Brain microvascular endothelial cell (primary cell): Measurements from ENCODE around the gene NDUFA13.

Source experiments
- DNase-seq: peaks from one replicate; pipeline ENCODE4 v3.0.0-alpha.2; 2020
- H3K27ac ChIP-seq: fragments of 250-450 bp; sonication (Bioruptor Pico); 2 replicates; pipeline ENCODE4 v1.5.1; 2020; ENCODE audit warnings: mild to moderate bottlenecking, moderate library complexity
- H3K27me3 ChIP-seq: fragments of 250-450 bp; sonication (Bioruptor Pico); replicated peaks from 2 replicates; pipeline ENCODE4 v1.5.1; 2020; ENCODE audit warnings: mild to moderate bottlenecking
- H3K36me3 ChIP-seq: fragments of 250-450 bp; sonication (Bioruptor Pico); replicated peaks from 2 replicates; pipeline ENCODE4 v1.5.1; 2020; ENCODE audit warnings: mild to moderate bottlenecking
- H3K4me3 ChIP-seq: 2 replicates; pipeline ENCODE4 v1.5.1; 2011; ENCODE audit warnings: low read depth, mild to moderate bottlenecking, control low read depth, low read length, moderate library complexity
- CTCF ChIP-seq: IDR thresholded peaks from 2 replicates; pipeline ENCODE4 v1.5.1; 2011; ENCODE audit warnings: low read depth, mild to moderate bottlenecking, moderate library complexity, low read length, control low read depth, inconsistent platforms; ENCODE audit errors: missing control alignments
- in situ Hi-C: cut with HindIII; loops from 2 replicates; pipeline ENCODE4 v1.10.0; 2017; ENCODE audit warnings: low sequenced_read_pairs, low pct_ligation_motif_present

Gene NDUFA13

GRCh38 chr19:19502281-19502680, 13.7 kb upstream of the NDUFA13 start:
- H3K4me3 ChIP-seq = no peak overlapping the region
- H3K27me3 ChIP-seq = no peaks in the 10 kb centered on the region
- in situ Hi-C loops = no loop called here
- H3K36me3 ChIP-seq = peaks cover 83% of the 10 kb centered on the region
- DNase-seq = no peak
- H3K27ac ChIP-seq = no peak overlapping the region
- no peak for TF ChIP-seq CTCF

- Histone ChIP-seq H3K4me3 (no peak overlapping the region), H3K27ac (no peak overlapping the region), H3K27me3 (no peaks in the 10 kb centered on the region), H3K36me3 (peaks cover 85% of the 10 kb centered on the region)
- no peak for DNase-seq
- in situ Hi-C loops = no loop called here
- no peak for TF ChIP-seq CTCF
Measured at GRCh38 chr19:19502808-19503602, 13.0 kb upstream of the NDUFA13 start.

GRCh38 chr19:19504754-19505668, 11.0 kb upstream of the NDUFA13 start:
- no peak overlapping the region for H3K4me3 ChIP-seq
- in situ Hi-C loops = no loop called here
- no peak for TF ChIP-seq CTCF

GRCh38 chr19:19505669-19506326, 10.2 kb upstream of the NDUFA13 start:
- H3K27me3 ChIP-seq = no peaks in the 10 kb centered on the region
- in situ Hi-C loops = no loop called here
- no peak overlapping the region for H3K27ac ChIP-seq
- no peak for DNase-seq
- H3K4me3 ChIP-seq = no peak overlapping the region
- TF ChIP-seq CTCF = no peak
- peaks cover 61% of the 10 kb centered on the region for H3K36me3 ChIP-seq

More at GRCh38 chr19:19504754-19505668, 11.0 kb upstream of the NDUFA13 start:
- DNase-seq = no peak
- Histone ChIP-seq H3K27ac (no peak overlapping the region), H3K27me3 (no peaks in the 10 kb centered on the region), H3K36me3 (peaks cover 67% of the 10 kb centered on the region)

- no peak for DNase-seq
- in situ Hi-C loops = no loop called here
- no peak overlapping the region for H3K4me3 ChIP-seq
- TF ChIP-seq CTCF = no peak
- H3K27ac ChIP-seq = no peak overlapping the region
- H3K27me3 ChIP-seq = no peaks in the 10 kb centered on the region
- peaks cover 54% of the 10 kb centered on the region for H3K36me3 ChIP-seq
Measured at GRCh38 chr19:19506592-19506991, 9.4 kb upstream of the NDUFA13 start.
